ENCODE results near the gene NPFFR2.

The NPFFR2 gene

DNA sequence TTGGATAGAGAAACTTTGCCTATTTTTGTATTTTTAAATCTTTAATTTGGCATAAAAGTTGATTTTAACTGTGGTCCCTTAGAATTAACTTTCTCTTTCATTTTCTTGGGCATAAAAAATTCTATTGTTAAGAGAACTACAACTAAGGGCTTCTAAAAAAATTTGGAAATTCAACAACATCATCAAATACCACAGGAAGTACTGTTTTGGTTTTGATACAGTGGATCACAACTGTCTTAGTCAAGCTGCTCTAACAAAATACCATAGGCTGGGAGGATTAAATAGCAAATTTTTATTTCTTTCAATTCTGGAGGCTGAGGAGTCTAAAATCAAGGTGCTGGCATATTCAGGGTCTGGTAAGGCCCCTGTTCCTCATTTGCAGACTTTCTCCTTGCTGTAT is 19.9 kb upstream of the NPFFR2 start:
- Histone ChIP-seq H3K4me3 (no peak overlapping the region), H3K9me3 (no peaks in the 10 kb centered on the region), H3K27ac (no peak overlapping the region), H3K4me1 (no peaks in the 10 kb centered on the region), H3K27me3 (no peaks in the 10 kb centered on the region), H3K36me3 (no peaks in the 10 kb centered on the region)
- no peak for DNase-seq
- intact Hi-C loops (cut with DNase I; ENCODE audit: low total_unique reads): no loop called here
- TF ChIP-seq, protein P1, sequence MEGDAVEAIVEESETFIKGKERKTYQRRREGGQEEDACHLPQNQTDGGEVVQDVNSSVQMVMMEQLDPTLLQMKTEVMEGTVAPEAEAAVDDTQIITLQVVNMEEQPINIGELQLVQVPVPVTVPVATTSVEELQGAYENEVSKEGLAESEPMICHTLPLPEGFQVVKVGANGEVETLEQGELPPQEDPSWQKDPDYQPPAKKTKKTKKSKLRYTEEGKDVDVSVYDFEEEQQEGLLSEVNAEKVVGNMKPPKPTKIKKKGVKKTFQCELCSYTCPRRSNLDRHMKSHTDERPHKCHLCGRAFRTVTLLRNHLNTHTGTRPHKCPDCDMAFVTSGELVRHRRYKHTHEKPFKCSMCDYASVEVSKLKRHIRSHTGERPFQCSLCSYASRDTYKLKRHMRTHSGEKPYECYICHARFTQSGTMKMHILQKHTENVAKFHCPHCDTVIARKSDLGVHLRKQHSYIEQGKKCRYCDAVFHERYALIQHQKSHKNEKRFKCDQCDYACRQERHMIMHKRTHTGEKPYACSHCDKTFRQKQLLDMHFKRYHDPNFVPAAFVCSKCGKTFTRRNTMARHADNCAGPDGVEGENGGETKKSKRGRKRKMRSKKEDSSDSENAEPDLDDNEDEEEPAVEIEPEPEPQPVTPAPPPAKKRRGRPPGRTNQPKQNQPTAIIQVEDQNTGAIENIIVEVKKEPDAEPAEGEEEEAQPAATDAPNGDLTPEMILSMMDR (IDR thresholded peaks at IDR 0.05): no peak

DNA sequence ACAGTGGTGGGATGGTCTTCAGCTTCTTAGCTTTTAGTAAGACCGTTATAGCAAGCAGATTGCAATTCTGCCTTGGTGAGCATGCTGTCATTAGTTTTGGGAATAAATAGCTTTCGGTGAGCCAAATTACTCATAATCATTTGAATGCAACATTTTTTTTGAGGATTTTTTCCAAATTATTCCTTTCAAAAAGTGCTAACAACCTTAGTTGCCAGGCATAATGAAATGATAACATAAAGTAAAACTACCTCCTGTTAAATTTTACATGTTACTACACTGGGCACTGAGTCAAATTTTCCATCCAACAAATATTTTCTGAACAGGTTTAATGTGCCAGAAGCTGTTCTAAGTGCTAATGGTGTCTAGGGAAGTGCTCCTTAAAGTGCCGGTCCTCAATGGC is 15.8 kb upstream of the NPFFR2 start:
- Histone ChIP-seq H3K4me3 (no peak overlapping the region), H3K4me1 (no peaks in the 10 kb centered on the region), H3K27ac (no peak overlapping the region), H3K9me3 (no peaks in the 10 kb centered on the region), H3K27me3 (no peaks in the 10 kb centered on the region), H3K36me3 (no peaks in the 10 kb centered on the region)
- TF ChIP-seq, protein P1 (IDR thresholded peaks at IDR 0.05): no peak
- DNase-seq: no peak
- intact Hi-C loops (cut with DNase I; ENCODE audit: low total_unique reads): no loop called here

DNA sequence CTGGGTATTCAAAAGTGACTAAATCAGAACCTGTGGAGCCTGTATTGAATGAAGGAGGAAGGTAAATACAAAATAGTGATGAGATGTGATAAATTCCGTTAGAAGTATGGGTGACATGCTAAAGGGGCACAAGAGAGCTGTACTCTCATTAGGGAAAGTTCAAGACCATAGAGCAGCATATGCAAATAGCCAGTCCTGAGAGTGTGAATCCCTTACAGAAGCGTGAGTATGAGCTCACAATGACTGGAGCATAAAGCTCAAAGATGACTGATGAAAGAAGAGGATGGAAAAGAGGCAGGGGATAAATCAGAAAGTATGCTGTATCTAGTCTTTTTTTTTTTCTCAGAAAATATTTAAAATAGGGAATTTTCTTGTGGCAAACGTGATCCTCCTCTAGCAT is 12.1 kb upstream of the NPFFR2 start:
- Histone ChIP-seq H3K4me1 (no peaks in the 10 kb centered on the region), H3K9me3 (no peaks in the 10 kb centered on the region), H3K27ac (no peak overlapping the region), H3K4me3 (no peak overlapping the region), H3K27me3 (no peaks in the 10 kb centered on the region), H3K36me3 (no peaks in the 10 kb centered on the region)
- TF ChIP-seq, protein P1 (IDR thresholded peaks at IDR 0.05): no peak
- no peak for DNase-seq
- intact Hi-C loops (cut with DNase I; ENCODE audit: low total_unique reads): no loop called here

DNA sequence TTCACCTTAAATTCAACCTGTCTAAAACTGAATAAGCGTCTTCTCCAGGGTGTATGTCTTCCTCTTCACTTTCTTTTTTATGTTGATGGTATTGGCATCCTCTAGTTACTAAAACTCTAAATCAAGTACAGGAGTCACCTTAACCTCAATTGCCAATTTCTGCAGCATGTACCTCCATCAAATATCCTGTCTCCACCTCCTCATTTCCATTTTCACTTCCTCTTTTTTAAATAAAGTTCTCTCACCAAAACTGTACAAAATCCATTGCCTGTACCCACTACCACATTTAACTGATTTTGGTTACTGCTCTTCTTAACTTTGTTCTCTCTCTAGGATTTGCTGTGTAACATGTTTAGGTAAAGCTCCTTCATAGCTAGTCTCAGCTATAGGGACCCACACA is 9.2 kb upstream of the NPFFR2 start:
- DNase-seq: no peak
- TF ChIP-seq, protein P1 (IDR thresholded peaks at IDR 0.05): no peak

DNA sequence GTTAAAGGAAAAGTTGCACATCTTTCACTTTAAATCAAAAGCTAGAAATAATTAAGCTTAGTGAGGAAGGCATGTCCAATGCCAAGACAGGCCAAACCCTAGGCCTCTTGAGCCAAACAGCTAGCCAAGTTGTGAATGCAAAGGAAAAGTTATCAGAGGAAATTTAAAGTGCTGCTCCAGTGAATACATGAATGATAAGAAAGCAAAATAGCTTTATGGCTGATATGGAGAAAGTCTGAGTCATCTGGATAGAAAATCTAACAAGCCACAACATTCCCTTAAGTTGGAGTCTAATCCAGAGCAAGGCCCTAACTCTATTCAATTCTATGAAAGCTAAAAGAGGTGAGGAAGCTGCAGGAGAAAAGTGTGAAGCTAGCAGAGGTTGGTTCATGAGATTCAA is 23.8 kb downstream of the NPFFR2 start:
- H3K4me1 ChIP-seq: no peaks in the 10 kb centered on the region
- intact Hi-C loops (cut with DNase I; ENCODE audit: low total_unique reads): no loop called here
- no peaks in the 10 kb centered on the region for H3K9me3 ChIP-seq
- no peak for DNase-seq
- TF ChIP-seq, protein P1 (IDR thresholded peaks at IDR 0.05): no peak
- H3K27me3 ChIP-seq: no peaks in the 10 kb centered on the region
- no peak overlapping the region for H3K27ac ChIP-seq
- H3K4me3 ChIP-seq: no peak overlapping the region
- H3K36me3 ChIP-seq: no peaks in the 10 kb centered on the region

More for the DNA sequence above, 9.2 kb upstream of the NPFFR2 start:
- Histone ChIP-seq H3K36me3 (no peaks in the 10 kb centered on the region), H3K9me3 (no peaks in the 10 kb centered on the region), H3K27me3 (no peaks in the 10 kb centered on the region), H3K27ac (no peak overlapping the region), H3K4me3 (no peak overlapping the region), H3K4me1 (no peaks in the 10 kb centered on the region)
- intact Hi-C loops (cut with DNase I; ENCODE audit: low total_unique reads): no loop called here

DNA sequence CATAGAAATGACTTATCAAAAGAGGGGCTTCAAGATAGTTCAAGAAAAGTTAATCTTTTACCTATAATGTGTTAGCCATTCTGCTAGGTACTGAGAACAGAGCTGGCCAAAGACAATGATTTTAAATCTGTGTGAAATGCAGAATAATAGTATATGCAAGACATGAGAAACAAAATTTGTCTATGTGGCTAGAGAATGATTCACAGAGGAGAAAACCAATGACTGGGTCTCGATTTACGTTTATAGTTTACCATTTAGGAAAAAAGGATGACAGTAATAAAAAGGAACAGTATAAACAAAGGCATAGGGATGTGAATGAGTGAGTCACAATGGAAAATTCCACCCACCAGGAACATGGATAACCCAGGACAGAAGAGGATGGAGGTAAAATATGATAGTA is 31.9 kb downstream of the NPFFR2 start:
- Histone ChIP-seq H3K27ac (no peak overlapping the region), H3K9me3 (no peaks in the 10 kb centered on the region), H3K4me3 (no peak overlapping the region), H3K36me3 (no peaks in the 10 kb centered on the region), H3K4me1 (no peaks in the 10 kb centered on the region), H3K27me3 (no peaks in the 10 kb centered on the region)
- no peak for DNase-seq
- intact Hi-C loops (cut with DNase I; ENCODE audit: low total_unique reads): no loop called here
- TF ChIP-seq, protein P1 (IDR thresholded peaks at IDR 0.05): no peak
